GM18861 (cell line): ENCODE results near the gene IGFLR1.
"Not testable (repeated sequence)": the region's sequence is repeated elsewhere in the genome, so short reads cannot be mapped to it uniquely, and the experiment has no call there.

Experiments used
- ATAC-seq: cut with Tn5 transposase; IDR thresholded peaks from one replicate; pipeline ENCODE4 v1.9.1; 2021; ENCODE audit not compliant: unreplicated experiment

Gene IGFLR1

DNA sequence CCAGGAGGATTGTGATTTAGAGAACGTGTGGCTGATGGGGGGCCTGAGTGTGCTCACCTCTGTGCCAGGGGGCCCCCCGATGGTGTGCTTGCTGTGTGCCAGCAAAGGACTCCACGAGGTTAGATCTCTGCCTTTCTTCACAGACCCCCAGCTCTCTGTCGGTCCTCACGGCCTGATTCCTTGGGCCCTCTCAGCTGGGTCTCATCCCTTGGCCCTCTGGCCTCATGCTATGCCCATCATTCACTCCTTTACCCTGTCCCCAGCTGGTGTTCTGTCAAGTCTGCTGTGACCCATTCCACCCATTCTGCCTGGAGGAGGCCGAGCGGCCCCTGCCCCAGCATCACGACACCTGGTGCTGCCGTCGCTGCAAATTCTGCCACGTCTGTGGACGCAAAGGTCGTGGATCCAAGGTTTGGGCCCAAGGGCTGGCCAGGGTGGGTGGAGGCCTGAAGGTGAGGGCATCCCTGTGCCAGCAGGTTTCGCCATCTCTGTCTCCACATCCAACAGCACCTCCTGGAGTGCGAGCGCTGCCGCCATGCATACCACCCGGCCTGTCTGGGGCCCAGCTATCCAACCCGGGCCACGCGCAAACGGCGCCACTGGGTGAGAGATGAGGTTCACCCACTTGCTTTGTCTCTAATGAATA, 16.9 kb downstream of the IGFLR1 start:
- no peak for ATAC-seq

DNA sequence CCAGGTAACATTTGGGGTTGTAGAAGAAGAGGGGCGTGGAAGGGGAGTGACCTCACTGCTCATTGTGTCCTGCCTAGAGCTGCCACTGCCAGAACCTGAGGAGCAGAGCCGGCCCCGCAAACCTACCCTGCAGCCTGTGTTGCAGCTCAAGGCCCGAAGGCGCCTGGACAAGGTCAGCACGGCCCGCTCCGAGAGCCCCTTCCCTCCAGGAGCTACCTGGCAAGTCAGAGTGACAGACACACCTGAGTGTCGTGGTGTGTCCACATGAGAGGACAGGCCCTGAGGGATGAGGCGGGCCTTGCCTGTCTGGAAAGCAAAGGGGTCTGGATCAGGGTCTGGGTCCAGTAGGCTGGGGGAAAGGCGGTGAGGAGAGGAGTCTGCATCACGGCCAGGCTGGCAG, 17.7 kb downstream of the IGFLR1 start:
- ATAC-seq, result no peak

- not testable (repeated sequence) for ATAC-seq
Measured at GRCh38 chr19:35724132-35724531, 18.1 kb downstream of the IGFLR1 start.

- ATAC-seq, result no peak
Measured at GRCh38 chr19:35723671-35724070, 18.6 kb downstream of the IGFLR1 start.

DNA sequence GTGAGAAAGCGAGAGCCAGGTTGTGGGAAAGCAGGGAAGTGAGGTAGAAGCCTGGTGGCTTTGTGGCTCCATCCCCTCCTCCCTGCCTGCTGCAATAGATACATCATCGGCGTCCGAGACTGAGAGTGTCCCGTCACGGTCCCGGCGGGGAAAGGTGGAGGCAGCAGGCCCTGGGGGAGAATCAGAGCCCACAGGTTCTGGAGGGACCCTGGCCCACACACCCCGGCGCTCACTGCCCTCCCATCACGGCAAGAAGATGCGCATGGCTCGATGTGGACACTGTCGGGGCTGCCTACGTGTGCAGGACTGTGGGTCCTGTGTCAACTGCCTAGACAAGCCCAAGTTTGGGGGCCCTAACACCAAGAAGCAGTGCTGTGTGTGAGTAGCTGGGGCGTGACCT, 19.4 kb downstream of the IGFLR1 start:
- ATAC-seq, result no peak

- ATAC-seq, result no peak
Measured at GRCh38 chr19:35722461-35722860, 19.8 kb downstream of the IGFLR1 start.

GRCh38 chr19:35721374-35721773, 20.9 kb downstream of the IGFLR1 start:
- no peak for ATAC-seq

GRCh38 chr19:35720648-35721047, 21.6 kb downstream of the IGFLR1 start:
- ATAC-seq, result no peak

- no peak for ATAC-seq
Measured at GRCh38 chr19:35720163-35720524, 22.1 kb downstream of the IGFLR1 start.

GRCh38 chr19:35719402-35720162, 22.7 kb downstream of the IGFLR1 start:
- no peak for ATAC-seq

GRCh38 chr19:35718345-35719041, 23.8 kb downstream of the IGFLR1 start:
- no peak for ATAC-seq

DNA sequence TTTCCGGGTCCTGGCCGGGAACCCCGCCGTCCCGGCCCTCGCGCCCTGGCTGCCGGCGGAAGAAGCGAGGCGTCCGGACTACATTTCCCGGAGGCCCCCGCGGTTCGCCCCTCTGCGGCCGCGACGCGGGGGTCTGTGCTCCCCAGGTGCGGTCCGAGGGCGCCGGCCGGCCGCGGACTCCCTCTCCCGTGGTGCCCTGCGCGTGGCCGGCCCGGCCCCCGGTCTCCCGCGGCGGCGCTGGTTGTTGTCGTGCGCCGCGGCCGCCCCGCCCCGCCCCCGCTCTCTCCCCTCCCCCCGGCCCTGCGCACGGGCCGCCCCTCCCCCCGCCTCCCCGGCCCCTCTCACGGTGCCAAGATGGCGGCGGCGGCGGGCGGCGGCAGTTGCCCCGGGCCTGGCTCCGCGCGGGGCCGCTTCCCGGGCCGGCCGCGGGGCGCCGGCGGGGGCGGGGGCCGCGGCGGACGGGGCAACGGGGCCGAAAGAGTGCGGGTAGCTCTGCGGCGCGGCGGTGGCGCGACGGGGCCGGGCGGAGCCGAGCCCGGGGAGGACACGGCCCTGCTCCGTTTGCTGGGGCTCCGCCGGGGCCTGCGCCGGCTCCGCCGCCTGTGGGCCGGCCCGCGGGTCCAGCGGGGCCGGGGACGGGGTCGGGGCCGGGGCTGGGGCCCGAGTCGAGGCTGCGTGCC, 24.4 kb downstream of the IGFLR1 start, which contains the start of gene KMT2B:
Gene KMT2B, plus strand, starts transcription at position 339 of the 680 bp plus-strand sequence. Its CDS starts 16 bp downstream, at position 355.
- ATAC-seq, result no peak

DNA sequence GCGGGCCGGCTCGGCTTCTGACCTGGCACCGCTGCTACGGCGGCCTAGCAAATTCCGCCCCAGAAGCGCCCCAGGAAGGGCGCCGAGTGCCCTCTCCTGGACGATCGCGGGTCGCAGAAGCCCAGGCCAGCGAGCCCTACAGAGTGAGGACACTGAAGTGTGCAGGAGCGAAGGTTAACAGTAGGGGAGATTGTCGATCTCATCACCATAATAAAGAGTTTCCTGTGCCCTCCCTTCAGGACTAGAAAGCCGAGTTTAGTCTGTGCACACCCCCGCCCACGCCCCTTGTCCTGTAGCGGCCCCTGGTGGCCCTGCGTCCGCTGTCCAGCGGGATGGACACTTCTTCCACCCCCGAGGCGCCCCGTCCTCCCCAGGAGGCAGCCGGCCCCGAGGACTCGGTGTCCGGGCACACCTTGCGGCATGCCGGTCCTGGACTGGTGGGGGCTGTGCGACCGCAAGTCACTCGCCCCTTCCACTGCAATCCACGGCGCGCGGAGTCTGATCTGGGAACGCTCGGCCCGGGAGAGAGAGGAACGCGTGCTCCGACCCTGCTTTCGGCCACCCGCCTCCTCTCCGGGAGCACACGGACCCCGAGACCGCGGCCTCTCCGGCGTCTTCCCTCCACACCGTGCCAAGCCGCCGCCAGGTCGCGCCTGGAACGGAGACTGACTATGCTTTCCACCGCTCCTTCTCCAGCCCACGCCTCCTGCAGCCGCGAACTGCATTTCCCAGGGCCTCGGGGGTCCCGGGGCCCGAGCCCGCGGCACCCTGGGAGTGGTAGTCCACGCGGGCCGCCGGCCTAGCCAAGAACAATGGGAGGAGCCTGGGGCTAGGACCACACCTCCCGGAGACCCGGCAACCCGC, 25.2 kb downstream of the IGFLR1 start:
- ATAC-seq, result peak; percentile 51

GRCh38 chr19:35715981-35716800, 26.1 kb downstream of the IGFLR1 start:
- no peak for ATAC-seq

- ATAC-seq, result no peak
Measured at GRCh38 chr19:35715355-35715809, 26.9 kb downstream of the IGFLR1 start.

DNA sequence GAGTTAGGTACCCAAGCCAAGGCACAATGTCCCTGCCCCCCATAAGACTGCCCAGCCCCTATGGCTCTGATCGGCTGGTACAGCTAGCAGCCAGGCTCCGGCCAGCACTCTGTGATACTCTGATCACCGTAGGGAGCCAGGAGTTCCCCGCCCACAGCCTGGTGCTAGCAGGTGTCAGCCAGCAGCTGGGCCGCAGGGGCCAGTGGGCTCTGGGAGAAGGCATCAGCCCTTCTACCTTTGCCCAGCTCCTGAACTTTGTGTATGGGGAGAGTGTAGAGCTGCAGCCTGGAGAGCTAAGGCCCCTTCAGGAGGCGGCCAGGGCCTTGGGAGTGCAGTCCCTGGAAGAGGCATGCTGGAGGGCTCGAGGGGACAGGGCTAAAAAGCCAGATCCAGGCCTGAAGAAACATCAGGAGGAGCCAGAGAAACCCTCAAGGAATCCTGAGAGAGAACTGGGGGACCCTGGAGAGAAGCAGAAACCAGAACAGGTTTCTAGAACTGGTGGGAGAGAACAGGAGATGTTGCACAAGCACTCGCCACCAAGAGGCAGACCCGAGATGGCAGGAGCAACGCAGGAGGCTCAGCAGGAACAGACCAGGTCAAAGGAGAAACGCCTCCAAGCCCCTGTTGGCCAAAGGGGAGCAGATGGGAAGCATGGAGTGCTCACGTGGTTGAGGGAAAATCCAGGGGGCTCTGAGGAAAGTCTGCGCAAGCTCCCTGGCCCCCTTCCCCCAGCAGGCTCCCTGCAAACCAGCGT, 27.5 kb downstream of the IGFLR1 start:
- no peak for ATAC-seq

- ATAC-seq, result no peak
Measured at GRCh38 chr19:35713904-35714495, 28.3 kb downstream of the IGFLR1 start.

- no peak for ATAC-seq
Measured at GRCh38 chr19:35713506-35713850, 28.8 kb downstream of the IGFLR1 start.
